ENCODE measurements around the gene LONRF2.

Gene LONRF2

DNA sequence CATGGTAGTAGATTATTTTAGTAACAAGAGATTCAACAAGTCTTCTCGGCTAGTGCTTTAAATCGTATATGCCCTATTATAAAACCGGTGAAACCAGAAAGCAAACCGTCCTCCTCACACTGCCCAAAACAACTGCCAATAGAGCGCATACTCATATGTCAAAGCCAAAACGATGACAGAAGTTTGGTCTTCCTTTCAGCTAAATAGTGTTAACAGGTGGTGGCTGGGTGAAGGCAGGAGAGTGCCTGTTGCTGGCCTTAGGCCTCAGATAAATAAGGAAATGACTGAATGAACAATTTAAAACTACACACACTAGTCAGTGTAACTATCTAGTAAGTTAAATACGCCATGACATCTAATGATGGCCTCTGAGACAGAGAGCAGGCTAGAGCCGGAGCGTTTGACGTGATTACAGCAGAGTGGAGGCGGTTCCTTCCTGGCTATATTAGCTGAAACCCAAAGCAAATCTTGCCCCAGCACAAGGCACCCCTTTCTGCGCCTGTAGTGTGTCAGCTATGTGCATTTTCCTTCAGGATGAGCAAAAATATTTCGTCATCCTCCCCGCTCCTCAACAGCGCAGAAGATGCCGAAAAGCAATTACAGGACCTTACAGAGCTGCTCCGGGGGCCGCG lies 1.6 kb downstream of the LONRF2 start:
- TF ChIP-seq, protein P1, sequence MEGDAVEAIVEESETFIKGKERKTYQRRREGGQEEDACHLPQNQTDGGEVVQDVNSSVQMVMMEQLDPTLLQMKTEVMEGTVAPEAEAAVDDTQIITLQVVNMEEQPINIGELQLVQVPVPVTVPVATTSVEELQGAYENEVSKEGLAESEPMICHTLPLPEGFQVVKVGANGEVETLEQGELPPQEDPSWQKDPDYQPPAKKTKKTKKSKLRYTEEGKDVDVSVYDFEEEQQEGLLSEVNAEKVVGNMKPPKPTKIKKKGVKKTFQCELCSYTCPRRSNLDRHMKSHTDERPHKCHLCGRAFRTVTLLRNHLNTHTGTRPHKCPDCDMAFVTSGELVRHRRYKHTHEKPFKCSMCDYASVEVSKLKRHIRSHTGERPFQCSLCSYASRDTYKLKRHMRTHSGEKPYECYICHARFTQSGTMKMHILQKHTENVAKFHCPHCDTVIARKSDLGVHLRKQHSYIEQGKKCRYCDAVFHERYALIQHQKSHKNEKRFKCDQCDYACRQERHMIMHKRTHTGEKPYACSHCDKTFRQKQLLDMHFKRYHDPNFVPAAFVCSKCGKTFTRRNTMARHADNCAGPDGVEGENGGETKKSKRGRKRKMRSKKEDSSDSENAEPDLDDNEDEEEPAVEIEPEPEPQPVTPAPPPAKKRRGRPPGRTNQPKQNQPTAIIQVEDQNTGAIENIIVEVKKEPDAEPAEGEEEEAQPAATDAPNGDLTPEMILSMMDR (IDR thresholded peaks at IDR 0.05; ENCODE audit: low read depth, low read length, missing control alignments) = no peak
- no peak for DNase-seq (ENCODE audit: low read depth)
- H3K4me3 ChIP-seq (ENCODE audit: low read depth, low read length) = no peak overlapping the region

DNA sequence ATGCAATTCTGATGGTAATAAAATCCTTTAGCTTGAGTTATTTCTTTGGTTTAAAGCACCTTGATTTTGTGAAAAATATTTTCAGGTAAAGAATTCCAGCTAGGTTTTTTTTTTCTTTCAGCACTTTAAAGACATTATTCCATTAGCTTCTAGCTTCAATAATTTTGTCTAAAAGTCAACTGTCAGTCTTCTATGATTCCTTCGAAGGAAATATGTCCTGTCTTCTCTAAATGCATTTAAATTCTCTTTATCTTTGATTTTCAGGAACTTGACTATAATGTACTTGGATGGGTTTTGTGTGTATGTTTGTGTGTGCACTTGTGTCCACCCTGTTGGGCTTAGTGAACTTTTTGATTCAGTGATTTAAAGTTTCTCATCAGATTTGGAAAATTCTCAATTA lies 4.7 kb downstream of the LONRF2 start:
- no peak overlapping the region for H3K4me3 ChIP-seq (ENCODE audit: low read depth, low read length)
- TF ChIP-seq, protein P1 (IDR thresholded peaks at IDR 0.05; ENCODE audit: low read depth, low read length, missing control alignments) = no peak
- no peak for DNase-seq (ENCODE audit: low read depth)

DNA sequence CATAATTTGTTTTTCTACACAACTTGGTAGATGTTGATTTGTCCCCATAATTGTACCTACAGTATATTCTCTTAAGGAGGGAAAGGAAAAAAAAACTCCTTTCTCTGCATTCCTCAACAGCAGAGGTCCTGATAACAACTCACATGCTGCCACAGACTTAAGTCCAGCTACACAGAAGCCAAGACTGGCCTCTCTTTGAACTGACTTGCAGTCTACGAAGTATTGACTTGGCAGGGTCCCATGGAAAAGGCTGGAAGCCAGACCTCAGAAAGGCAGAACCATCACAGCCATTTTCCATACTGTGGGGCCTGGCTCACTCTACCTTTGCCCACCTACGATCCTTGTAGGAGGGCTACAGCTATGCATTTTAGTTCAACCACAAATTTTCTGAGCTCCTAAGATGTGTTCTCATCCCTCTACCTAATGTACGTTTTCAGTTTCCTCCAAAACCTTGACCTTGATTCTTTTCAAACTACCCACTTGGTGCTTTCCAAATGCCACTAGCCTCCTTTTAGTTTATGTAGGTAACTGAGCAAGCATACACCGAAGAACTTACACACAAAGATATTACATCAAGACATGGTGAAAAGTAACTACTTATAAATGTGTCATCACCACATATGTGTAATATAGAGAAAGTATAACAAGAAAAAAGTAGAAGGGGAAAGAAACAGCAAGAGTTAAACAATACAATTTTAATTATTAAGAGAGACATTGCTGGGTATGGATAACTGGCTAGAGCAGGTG lies 12.2 kb downstream of the LONRF2 start:
- TF ChIP-seq, protein P1 (IDR thresholded peaks at IDR 0.05; ENCODE audit: low read depth, low read length, missing control alignments) = no peak
- H3K4me3 ChIP-seq (ENCODE audit: low read depth, low read length) = no peak overlapping the region
- no peak for DNase-seq (ENCODE audit: low read depth)

DNA sequence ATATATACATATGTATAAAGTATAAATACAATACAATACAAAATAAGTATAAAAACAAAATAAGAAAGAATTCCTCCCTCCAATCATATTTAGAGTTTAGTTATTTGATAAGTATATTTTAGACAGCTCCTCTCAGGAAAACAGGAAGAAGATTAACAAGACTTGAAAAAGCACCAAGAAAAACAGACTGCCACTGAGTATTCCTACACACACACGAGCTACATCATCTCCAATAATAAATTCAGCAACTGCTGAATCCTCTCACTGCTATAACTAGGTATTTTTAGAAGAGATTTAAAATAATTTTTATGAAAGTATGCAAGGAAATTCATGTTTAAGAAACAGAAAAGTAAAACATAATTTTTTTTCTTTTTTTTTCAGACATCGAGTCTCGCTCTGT lies 13.0 kb downstream of the LONRF2 start:
- TF ChIP-seq, protein P1 (IDR thresholded peaks at IDR 0.05; ENCODE audit: low read depth, low read length, missing control alignments) = no peak
- H3K4me3 ChIP-seq (ENCODE audit: low read depth, low read length) = no peak overlapping the region
- DNase-seq (ENCODE audit: low read depth) = no peak

DNA sequence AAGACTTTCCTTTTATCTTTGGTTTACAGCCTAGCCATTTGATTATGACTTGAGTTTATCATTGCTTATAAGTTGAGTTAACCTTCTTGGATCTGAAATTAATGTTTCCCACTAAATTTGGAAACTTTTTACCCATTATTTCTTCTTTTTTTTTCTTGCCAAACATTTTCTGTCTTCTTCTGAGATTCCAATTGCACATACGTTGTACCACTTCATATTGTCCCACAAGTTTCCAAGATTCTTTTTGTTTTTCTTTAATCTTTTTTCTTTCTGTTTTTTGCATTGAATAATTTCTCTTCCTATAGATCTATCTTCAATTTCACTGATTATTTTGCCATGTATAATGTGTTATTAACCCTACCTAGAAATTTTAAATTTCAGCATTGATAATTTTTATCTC lies 18.6 kb downstream of the LONRF2 start:
- H3K4me3 ChIP-seq (ENCODE audit: low read depth, low read length) = no peak overlapping the region
- TF ChIP-seq, protein P1 (IDR thresholded peaks at IDR 0.05; ENCODE audit: low read depth, low read length, missing control alignments) = no peak
- no peak for DNase-seq (ENCODE audit: low read depth)

DNA sequence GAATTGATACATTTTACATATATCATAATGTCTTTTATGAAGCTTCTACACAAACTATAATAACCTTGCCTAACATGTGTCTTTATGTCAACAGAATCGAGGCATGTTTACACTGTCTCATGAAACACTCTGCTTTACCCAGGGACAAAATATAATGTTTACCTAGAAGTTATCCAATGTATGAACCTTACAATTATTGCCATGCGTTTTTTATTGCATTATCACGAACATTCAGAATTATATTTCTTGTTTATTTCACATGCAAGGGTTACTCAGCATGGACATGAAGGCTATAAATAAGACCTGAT lies 19.8 kb downstream of the LONRF2 start:
- no peak overlapping the region for H3K4me3 ChIP-seq (ENCODE audit: low read depth, low read length)
- no peak for DNase-seq (ENCODE audit: low read depth)
- TF ChIP-seq, protein P1 (IDR thresholded peaks at IDR 0.05; ENCODE audit: low read depth, low read length, missing control alignments) = no peak
